ENCODE data around the gene TTN.

GRCh38 chr2:178731300-178731699, 75.9 kb downstream of the TTN start:
- TF ChIP-seq YY1 (IDR thresholded peaks at IDR 0.05; ENCODE audit: insufficient read depth, insufficient read length) (no peak), SUZ12 (IDR thresholded peaks at IDR 0.05; ENCODE audit: extremely low read depth, insufficient read depth, insufficient read length) (no peak)

Data from NT2/D1 (cell line).